Osteocyte (in vitro differentiated cells): Measurements from ENCODE around the gene ENOX1. TPM values are rescaled to one million over a fixed set of nuclear protein-coding genes. Genes with fewer than 3 reads are reported as not detected.

Experiments
- DNase-seq: peaks from one replicate; pipeline ENCODE4 v3.0.0; 2021; ENCODE audit warnings: mixed read lengths; ENCODE audit not compliant: unreplicated experiment; ENCODE audit errors: extremely low spot score
- H3K27ac Mint-ChIP-seq: one replicate; pipeline ENCODE4 v1.8.0; 2021; ENCODE audit warnings: mild to moderate bottlenecking, mixed read lengths; ENCODE audit not compliant: unreplicated experiment
- H3K27me3 Mint-ChIP-seq: one replicate; pipeline ENCODE4 v1.8.0; 2021; ENCODE audit warnings: mixed read lengths; ENCODE audit not compliant: unreplicated experiment
- H3K36me3 Mint-ChIP-seq: one replicate; pipeline ENCODE4 v1.8.0; 2021; ENCODE audit warnings: mixed read lengths; ENCODE audit not compliant: unreplicated experiment
- H3K4me1 Mint-ChIP-seq: one replicate; pipeline ENCODE4 v1.8.0; 2021; ENCODE audit warnings: mixed read lengths; ENCODE audit not compliant: unreplicated experiment
- H3K4me3 Mint-ChIP-seq: one replicate; pipeline ENCODE4 v1.8.0; 2021; ENCODE audit warnings: mild to moderate bottlenecking, moderate library complexity, mixed read lengths; ENCODE audit not compliant: unreplicated experiment
- H3K9me3 Mint-ChIP-seq: one replicate; pipeline ENCODE4 v1.8.0; 2021; ENCODE audit warnings: mixed read lengths; ENCODE audit not compliant: unreplicated experiment
- total RNA-seq: library from RNA; stranded (reverse); gene quantifications from 2 replicates; pipeline ENCODE4 v1.2.1, GENCODE V29; 2021
- TF ChIP-seq, protein P1 (sequence below): fragments of 200-600 bp; sonication (generic); IDR thresholded peaks from 2 replicates; pipeline ENCODE4 v1.5.0; 2021; ENCODE audit warnings: antibody characterized with exemption, mild to moderate bottlenecking, moderate library complexity

ENOX1 gene
- total RNA-seq, 1 donor from 2014 or later = 5.9 TPM

DNA sequence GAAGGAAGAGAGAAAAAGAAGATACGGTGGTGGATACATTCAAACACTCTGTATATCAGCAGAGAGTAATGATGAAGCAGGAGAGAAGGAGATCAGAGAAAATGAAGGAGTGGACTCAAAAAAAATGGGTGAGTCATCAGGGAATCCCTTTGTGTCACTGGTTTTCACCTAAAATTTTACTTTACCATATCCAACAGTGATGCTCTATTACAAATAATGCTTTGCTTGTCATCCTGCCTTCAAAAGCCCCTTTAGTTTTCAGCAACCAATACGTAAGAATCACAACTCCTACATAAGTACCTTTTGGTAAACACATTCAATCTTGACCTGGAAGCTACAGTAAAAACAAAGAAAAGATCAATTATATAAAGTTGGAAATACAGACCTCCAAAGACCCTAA, 88.8 kb downstream of the ENOX1 start:
- H3K27me3 Mint-ChIP-seq = no peaks in the 10 kb centered on the region
- peaks cover 26% of the 10 kb centered on the region for H3K4me1 Mint-ChIP-seq
- TF ChIP-seq, protein P1, sequence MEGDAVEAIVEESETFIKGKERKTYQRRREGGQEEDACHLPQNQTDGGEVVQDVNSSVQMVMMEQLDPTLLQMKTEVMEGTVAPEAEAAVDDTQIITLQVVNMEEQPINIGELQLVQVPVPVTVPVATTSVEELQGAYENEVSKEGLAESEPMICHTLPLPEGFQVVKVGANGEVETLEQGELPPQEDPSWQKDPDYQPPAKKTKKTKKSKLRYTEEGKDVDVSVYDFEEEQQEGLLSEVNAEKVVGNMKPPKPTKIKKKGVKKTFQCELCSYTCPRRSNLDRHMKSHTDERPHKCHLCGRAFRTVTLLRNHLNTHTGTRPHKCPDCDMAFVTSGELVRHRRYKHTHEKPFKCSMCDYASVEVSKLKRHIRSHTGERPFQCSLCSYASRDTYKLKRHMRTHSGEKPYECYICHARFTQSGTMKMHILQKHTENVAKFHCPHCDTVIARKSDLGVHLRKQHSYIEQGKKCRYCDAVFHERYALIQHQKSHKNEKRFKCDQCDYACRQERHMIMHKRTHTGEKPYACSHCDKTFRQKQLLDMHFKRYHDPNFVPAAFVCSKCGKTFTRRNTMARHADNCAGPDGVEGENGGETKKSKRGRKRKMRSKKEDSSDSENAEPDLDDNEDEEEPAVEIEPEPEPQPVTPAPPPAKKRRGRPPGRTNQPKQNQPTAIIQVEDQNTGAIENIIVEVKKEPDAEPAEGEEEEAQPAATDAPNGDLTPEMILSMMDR = no peak
- DNase-seq = no peak
- no peaks in the 10 kb centered on the region for H3K36me3 Mint-ChIP-seq
- no peaks in the 10 kb centered on the region for H3K9me3 Mint-ChIP-seq
- peak overlapping the region; percentile 70 for H3K27ac Mint-ChIP-seq
- H3K4me3 Mint-ChIP-seq = no peak overlapping the region

DNA sequence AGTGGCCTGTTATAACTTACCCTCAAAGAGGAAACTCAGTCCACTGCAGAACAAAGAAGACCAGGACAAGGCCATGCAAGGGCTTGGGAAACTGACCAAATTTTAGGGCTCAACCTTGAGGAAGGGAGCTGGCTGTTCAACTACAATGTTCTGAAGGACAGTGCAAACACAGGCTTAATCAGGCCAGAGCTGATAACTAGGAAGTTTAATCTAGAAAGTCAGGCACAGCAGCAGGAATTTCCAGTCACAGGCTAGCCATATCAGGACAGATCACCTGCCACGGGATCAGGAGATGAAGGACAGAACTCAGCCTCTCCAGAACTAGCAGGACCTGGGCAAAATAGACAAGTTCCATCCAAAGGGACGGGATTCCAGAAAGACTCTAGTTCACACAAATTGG, 89.4 kb downstream of the ENOX1 start:
- Mint-ChIP-seq H3K36me3 (no peaks in the 10 kb centered on the region), H3K4me1 (peaks cover 26% of the 10 kb centered on the region), H3K27me3 (no peaks in the 10 kb centered on the region), H3K27ac (no peak overlapping the region), H3K4me3 (no peak overlapping the region), H3K9me3 (no peaks in the 10 kb centered on the region)
- TF ChIP-seq, protein P1 = no peak
- DNase-seq = no peak

DNA sequence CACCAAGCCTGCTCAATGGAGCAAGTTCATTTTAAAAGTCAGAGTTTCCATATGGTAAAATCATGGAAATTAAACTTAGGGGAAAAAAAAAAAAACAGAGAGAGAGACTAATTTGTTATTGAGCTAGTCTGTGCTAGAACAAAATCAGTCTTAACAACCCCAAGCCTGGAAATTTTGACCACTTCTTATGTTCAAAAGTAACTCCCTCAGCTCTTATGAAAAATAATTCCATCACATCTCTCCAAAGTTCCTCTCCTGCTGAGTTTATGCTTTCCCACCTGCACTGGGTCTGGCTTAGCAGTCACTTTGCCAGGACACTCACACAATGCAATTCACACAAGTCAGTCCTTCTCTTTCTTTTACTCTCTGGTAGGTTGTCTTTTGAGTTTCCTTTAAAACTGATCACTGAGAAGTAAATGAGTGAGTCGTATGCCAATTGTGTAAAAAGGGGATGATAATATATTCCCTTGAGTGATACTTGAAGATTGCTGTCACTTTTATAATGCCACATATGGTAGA, 92.6 kb downstream of the ENOX1 start:
- Mint-ChIP-seq H3K27me3 (no peaks in the 10 kb centered on the region), H3K4me1 (peaks cover 26% of the 10 kb centered on the region), H3K27ac (no peak overlapping the region), H3K36me3 (no peaks in the 10 kb centered on the region), H3K4me3 (no peak overlapping the region), H3K9me3 (no peaks in the 10 kb centered on the region)
- DNase-seq = no peak
- TF ChIP-seq, protein P1 = no peak

DNA sequence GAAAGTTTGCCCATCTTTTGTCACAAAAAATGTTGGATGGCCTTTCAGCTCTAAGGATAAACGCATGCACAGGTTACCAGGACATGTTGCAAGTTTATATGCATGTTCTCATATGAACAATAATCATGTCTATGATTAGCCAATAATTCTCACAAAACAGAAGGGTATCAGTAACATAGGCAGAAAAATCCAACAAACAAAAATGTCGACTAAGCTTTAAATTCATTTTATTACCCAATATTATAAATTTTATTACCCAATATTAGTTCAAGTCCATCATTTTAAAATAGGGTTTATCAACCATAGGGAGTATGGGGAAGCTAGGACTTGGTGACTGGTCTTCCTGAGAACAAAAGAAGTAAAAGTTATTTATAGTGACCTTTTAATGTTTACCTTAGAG, 93.1 kb downstream of the ENOX1 start:
- H3K4me3 Mint-ChIP-seq = no peak overlapping the region
- H3K9me3 Mint-ChIP-seq = no peaks in the 10 kb centered on the region
- peaks cover 23% of the 10 kb centered on the region for H3K4me1 Mint-ChIP-seq
- DNase-seq = no peak
- H3K27ac Mint-ChIP-seq = no peak overlapping the region
- TF ChIP-seq, protein P1 = no peak
- no peaks in the 10 kb centered on the region for H3K36me3 Mint-ChIP-seq
- no peaks in the 10 kb centered on the region for H3K27me3 Mint-ChIP-seq

DNA sequence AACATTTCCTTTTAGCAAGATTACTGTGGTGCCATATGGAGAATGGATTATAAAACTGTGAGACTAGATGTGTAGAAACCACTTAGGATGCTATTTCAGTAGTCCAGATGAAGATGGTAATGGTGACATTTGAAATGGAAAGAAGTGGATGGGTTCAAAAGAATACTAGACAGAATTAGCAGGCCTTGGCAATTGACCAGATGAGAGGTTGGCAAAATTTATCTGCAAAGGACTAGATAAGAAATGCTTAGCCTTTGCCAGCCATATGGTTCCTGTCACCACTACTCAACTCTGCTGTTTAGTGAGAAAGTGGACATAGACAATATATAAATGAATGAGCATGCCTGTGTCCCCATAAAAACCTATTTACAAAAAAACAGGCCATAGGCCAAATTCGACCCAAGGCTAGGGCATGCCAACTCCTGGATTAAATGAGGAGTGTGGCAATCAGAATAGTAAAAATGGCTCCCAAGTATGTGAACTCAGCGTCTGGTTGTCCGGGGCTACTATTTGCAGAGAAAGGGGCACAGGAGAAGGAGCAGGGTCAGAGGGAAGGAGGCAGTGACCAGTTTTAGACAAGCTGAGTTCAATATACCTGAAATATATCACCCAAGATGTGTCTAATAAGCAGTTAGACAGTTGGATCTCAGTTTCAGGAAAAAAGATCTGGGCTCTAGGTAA, 98.4 kb downstream of the ENOX1 start:
- H3K27ac Mint-ChIP-seq = no peak overlapping the region
- no peaks in the 10 kb centered on the region for H3K36me3 Mint-ChIP-seq
- DNase-seq = no peak
- H3K4me1 Mint-ChIP-seq = peaks cover 28% of the 10 kb centered on the region
- no peak overlapping the region for H3K4me3 Mint-ChIP-seq
- H3K27me3 Mint-ChIP-seq = no peaks in the 10 kb centered on the region
- H3K9me3 Mint-ChIP-seq = no peaks in the 10 kb centered on the region
- TF ChIP-seq, protein P1 = no peak
